Spleen (tissue), 7 donors: ENCODE measurements around the gene ARF1.

Experiments
- POLR2AphosphoS5 ChIP-seq, 3 donors: sonication (generic); formaldehyde crosslinking; IDR thresholded peaks; one replicate each; pipeline ENCODE4 v1.5.1; 2017; ENCODE audit warnings: antibody characterized with exemption in 3 of 3
- TF ChIP-seq, protein P1 (sequence below), 11 experiments: fragments of 200-600 bp in 7 of 11; fragments of 450-650 bp in 4 of 11; sonication (generic) in 4 of 11; IDR thresholded peaks in 8 of 11; conservative IDR thresholded peaks in 3 of 11; 1 replicate in 7 of 11; 2 replicates in 4 of 11; pipeline versions ENCODE4 v1.4.0 to v1.8.0; 2016 to 2021; ENCODE audit warnings: antibody characterized with exemption in 11 of 11, inconsistent platforms in 4 of 11, mild to moderate bottlenecking in 1 of 11
- donor health status: DM: no; HTN: no; CAD: no; lungs with moderate emphysema.
- donor health status: DM: no; HTN: no; CAD: no.
- donor health status: DM: no; HTN: no; CAD: no.

DNA sequence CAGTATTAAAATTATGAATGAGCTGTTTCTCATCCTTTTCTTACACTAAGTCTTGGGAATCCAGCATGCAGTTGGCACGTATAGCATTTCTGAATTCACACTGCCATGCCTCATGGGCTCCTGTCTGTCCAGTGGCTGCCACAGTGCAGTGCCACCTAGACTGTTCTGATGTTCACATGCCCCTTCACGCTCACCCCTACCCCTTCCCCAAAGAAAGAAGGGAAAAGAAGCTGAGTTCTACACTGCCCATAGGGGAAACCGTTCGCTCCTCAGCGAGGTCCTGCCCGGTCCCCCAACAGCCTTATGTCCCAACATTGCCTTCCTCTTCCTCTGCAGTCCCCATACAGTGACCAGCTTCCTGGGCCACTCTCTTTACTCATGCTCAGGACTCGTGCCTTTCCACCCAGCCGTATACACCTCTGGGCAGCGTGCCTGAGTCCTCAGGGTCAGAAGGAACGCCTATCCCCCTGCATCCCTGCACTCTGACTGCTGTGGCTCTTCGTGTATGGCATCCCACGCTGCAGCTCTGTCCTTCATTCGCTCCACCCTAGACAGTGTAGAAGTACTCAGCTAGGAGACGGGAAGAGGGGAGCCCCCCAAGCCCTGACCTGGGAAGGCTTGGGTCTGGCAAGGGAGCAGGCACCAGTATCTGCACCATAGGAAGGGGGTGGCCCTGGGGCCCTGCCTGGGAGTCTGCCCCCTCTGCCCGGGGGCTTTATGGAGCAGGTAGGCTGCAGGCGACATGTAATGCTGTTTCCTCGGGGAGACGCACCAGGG lies 24.1 kb upstream of the ARF1 start:
- TF ChIP-seq, protein P1, sequence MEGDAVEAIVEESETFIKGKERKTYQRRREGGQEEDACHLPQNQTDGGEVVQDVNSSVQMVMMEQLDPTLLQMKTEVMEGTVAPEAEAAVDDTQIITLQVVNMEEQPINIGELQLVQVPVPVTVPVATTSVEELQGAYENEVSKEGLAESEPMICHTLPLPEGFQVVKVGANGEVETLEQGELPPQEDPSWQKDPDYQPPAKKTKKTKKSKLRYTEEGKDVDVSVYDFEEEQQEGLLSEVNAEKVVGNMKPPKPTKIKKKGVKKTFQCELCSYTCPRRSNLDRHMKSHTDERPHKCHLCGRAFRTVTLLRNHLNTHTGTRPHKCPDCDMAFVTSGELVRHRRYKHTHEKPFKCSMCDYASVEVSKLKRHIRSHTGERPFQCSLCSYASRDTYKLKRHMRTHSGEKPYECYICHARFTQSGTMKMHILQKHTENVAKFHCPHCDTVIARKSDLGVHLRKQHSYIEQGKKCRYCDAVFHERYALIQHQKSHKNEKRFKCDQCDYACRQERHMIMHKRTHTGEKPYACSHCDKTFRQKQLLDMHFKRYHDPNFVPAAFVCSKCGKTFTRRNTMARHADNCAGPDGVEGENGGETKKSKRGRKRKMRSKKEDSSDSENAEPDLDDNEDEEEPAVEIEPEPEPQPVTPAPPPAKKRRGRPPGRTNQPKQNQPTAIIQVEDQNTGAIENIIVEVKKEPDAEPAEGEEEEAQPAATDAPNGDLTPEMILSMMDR (IDR thresholded peaks at IDR 0.05 in 8 of 11, conservative IDR thresholded peaks at IDR 0.05 in 3 of 11): no peak
- no peak for TF ChIP-seq POLR2AphosphoS5 (IDR thresholded peaks at IDR 0.05)
